Stimulated activated CD4-positive, alpha-beta T cell treated with anti-CD3 and anti-CD28 coated beads, Interleukin-2, amount 100 ng/mL, for 24 hours (primary cell): ENCODE measurements around the gene FHOD1.

Experiments
- DNase-seq, 2 donors: peaks; one replicate each; pipeline ENCODE4 v3.0.0-alpha.2; 2020

FHOD1 gene

DNA sequence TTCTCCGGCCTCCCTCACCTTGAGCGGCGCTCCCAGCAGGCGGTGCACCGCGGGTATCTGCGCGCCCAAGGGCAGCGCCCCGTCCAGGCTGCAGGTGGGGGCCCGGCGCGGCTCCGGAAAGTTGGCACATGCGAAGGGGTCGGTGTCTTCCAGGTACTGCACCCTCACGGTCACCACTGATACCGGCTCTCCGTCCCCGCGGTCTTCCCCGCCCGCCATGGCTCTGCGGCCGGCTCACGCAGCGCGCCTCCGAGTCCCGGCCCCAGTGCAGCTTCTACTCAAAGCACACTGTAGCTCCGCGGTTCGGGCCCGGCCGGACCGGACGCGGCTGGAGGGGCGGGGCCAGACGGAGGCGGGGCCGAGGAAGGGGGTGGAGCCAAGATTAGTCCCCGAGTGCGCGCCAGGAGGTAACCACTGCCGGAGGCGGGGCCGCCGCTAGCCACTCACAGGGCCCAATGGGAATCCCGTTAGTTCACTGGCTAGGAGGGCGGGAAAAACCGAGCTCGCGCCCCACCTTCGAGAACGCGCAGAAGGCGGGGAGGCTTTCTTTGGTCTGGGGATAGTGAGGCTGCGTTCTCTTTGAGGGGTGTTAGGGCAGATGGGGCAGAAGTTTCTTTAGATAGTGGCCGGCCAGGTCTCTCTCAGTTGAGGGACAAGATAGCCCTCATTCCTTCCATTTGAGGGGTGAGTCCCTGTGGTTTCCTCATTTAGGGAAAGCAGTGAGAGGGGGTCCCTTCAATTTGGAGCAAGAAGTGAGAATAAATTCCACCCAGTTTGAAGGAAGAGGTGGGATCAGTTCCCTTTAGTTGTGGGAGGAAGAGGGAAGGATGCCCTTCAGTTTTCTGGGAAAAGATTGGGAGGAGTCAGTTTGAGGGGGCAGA is at the start of gene FHOD1:
TSS of gene FHOD1 (minus strand) at position 290 of the 881 bp plus-strand sequence. CDS start at position 219, 71 bp downstream.
- DNase-seq: peak; percentile 97 to 100

DNA sequence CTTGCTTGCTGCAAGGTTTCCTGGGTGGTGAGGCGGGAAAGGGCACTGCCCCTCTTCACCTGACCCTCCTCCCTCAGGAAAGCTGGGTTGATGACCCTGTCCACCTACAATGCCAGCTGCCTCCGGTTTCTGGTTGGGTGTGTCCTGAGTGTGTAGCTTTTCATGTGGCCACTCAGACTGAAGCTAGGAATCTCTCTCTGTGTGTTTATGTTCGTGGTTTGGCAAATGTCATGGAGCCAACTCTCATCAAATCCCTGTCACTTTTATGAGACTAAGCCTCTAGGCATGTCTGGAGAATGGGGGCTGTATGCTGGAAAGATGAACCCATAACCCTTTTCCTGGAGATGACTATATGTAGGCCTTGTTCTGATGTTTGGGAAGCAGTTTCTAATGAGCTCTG is 49.1 kb upstream of the FHOD1 start:
- no peak for DNase-seq

DNA sequence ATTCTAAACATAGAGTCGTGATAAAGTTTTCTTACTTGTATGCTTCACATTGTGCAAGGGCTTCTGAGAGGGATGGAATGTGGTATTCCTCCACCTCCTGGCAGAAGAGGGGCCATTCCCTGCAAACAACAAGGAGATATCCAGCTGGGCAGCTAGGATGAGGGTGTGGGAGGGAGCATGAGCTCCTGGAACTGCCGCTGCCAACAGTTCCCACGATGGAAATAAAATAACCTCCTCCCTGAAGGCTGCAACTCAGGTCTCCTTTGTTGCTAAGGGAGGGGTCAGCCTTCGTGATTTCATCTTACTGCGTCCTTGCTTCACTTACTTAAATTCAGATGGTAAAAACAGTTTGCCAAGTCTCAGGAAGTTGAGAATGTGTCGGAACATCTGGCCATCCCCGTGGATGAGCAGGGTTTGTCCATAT is 47.7 kb upstream of the FHOD1 start:
- no peak for DNase-seq

DNA sequence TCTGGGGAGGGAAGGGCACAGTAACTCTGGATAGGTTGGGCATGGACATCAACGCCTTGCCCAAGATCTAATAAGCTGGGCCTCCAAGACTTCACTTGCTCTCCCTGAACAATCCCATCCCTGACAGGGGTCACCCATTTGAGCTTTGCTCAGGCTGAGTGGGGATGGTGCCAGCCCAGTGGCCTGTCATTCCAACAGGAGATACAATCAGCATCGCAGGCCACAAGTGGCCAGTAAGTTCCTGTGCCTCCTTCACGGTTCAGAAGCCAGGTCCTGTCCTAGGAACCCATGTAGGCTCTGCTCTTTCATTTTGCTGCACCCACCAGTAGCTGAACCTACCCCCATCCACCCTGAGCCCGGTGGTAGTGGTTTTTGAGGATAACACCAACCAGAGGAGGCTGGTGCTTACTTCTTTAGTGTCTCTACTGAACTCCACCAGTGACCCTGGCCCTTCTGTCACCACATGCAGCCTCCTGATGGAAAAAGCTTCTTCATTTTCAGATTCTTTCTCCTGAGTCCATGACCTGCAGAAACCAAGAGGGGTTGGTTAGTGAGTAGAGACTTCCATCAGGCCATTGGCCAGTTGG is 47.0 kb upstream of the FHOD1 start:
- DNase-seq: no peak

DNA sequence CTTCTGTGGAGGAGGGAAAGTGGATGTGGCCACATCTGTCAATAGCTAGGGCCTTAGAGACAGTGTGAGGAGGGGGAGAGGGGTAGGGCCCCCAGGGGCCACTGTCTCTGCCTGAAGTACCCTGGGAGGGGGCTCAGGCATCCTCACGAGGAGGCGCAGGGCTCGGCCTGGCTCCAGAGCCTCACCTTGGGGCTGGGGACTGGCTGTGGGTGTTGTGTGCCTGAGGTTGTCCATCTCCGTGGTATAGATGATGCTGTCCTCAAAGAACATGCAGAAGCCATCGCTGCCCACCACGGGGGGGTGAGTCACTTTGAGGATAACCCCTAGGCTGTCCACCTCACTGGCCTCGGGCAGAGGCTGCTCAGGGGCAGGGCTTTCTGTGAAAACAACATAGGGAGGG is 44.2 kb upstream of the FHOD1 start:
- DNase-seq: no peak

DNA sequence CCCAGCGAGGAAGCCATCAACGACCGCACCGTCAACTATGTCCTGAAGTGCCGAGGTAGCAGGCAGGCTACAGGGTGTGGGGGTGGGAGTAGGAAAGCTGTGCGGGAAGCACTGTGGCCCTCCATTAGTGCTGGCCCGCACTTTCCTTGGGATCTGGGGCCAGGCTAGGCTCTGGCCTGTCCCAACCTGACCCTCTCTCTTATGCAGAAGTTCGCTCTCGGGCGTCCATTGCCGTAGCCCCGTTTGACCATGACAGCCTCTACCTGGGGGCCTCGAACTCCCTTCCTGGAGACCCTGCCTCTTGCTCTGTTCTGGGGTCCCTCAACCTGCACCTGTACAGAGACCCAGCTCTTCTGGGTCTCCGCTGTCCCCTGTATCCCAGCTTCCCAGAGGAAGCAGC is 40.7 kb upstream of the FHOD1 start:
- no peak for DNase-seq

DNA sequence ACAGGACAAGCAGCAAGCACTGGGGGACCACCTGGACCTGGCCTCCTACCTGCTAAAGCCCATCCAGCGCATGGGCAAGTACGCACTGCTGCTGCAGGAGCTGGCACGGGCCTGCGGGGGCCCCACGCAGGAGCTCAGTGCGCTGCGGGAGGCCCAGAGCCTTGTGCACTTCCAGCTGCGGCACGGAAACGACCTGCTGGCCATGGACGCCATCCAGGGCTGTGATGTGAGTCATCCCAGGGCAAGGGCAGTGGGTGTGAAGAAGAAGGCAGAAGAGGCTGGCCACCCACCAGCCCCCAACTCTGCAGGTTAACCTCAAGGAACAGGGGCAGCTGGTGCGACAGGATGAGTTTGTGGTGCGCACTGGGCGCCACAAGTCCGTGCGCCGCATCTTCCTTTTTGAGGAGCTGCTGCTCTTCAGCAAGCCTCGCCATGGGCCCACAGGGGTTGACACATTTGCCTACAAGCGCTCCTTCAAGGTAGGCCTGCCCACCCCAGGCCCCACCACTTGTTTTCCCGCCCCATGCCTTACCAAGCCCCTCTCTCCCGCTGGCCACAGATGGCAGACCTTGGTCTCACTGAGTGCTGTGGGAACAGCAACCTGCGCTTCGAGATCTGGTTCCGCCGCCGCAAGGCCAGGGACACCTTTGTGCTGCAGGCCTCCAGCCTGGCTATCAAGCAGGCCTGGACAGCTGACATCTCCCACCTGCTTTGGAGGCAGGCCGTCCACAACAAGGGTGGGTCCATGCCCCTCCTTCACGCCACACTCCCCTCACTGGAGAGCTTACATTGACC is 39.4 kb upstream of the FHOD1 start:
- DNase-seq: no peak

DNA sequence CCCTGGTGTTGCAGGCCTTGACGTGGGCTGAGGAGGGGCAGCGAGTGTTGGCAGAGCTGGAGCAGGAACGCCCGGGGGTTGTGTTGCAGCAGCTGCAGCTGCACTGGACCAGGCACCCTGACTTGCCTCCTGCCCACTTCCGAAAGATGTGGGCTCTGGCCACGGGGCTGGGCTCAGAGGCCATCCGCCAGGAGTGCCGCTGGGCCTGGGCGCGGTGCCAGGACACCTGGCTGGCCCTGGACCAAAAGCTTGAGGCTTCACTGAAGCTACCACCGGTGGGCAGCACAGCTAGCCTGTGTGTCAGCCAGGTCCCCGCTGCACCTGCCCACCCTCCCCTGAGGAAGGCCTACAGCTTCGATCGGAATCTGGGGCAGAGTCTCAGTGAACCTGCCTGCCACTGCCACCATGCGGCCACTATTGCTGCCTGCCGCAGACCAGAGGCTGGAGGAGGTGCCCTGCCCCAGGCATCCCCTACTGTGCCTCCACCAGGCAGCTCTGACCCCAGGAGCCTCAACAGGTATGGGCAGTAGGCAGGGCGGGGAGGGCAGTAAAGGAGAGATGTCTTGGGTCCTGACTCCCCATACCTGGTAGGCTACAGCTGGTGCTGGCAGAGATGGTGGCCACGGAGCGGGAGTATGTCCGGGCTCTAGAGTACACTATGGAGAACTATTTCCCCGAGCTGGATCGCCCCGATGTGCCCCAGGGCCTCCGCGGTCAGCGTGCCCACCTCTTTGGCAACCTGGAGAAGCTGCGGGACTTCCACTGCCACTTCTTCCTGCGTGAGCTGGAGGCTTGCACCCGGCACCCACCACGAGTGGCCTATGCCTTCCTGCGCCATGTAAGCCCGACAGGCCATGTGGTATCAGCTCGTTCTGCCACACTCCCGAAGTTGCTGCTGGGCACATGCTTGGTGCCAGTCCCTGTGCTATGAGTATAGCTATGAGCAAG is 37.7 kb upstream of the FHOD1 start:
- no peak for DNase-seq

DNA sequence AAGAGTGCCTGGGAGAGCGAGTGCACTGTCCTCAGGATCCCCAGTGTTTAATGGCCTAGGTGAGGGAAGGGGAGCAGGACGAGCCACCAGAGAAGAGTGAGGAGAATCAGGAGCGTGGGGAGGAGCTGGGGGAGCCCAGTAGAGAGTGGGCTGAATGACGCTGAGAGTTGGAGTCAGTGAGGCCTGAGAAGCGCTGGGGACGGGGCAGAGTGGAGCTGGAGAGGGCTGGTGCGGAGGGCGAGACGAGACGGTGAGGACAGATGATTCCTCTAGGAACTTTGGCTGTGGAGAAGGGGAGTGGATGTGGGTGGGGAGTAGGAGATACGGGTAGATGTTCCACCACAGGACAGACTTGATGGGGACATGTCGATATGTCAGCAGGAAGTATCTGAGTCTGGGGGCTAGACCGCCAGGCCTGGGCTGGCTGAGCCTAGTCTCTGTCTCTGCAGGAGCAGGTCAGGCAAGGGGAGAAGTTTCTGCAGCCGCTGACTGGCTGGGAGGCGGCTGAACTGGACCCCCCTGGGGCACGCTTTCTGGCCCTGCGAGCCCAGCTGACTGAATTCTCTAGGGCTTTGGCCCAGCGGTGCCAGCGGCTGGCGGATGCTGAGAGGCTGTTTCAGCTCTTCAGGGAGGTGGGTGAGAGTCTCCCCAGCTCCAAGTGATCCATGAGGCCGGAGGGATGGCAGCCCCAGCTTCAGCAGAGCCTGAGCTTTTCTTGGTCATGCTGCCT is 36.7 kb upstream of the FHOD1 start:
- no peak for DNase-seq

DNA sequence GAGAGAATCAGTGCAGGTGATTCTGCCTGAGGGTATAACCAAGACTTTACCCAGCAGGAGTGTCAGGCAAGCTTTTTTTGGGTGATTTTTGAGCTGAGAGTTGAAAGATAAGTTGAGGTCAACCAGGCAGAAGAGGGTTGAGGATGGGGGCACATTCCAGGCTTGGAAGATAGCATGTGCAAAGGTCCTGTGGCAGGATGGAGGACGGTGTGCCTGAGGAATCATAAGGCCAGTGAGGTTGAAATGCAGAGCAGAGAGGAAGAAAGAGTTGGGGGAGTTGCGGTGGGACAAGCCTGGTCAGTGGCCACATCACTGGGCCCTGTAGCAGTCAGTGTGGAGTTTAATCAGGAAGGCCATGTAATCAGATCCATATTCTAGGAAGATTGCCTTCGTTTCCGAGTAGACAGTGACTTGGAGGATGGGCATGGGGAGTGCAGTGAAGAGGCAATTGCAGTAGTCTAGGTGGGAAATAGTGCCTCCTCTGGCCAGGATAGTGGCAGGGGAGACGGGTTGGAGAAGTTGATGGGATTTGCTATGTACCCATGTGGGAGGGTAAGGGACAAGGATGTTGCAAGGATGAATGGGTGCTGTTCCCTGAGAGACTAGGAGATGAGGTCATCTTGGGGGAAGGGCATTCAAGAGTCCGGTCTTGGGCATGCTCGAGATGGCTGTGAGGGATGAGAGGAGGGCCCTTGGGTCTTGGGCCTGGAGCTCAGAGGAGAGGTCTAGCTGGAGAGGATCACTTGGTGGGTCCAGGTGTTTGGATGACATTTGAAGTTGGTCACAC is 36.0 kb upstream of the FHOD1 start:
- DNase-seq: no peak

DNA sequence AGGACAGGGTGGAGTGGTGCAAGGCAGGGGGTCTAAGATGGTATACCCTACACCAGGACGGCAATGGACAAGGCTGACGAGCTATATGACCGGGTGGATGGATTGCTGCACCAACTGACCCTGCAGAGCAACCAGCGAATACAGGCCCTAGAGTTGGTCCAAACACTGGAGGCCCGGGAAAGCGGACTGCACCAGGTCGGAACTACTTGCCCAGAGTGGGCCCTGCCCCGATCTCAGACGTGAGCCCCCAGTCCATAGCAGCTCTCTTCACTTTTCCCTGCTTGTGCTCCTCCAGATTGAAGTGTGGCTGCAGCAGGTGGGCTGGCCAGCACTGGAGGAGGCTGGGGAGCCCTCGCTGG is 35.1 kb upstream of the FHOD1 start:
- DNase-seq: no peak

DNA sequence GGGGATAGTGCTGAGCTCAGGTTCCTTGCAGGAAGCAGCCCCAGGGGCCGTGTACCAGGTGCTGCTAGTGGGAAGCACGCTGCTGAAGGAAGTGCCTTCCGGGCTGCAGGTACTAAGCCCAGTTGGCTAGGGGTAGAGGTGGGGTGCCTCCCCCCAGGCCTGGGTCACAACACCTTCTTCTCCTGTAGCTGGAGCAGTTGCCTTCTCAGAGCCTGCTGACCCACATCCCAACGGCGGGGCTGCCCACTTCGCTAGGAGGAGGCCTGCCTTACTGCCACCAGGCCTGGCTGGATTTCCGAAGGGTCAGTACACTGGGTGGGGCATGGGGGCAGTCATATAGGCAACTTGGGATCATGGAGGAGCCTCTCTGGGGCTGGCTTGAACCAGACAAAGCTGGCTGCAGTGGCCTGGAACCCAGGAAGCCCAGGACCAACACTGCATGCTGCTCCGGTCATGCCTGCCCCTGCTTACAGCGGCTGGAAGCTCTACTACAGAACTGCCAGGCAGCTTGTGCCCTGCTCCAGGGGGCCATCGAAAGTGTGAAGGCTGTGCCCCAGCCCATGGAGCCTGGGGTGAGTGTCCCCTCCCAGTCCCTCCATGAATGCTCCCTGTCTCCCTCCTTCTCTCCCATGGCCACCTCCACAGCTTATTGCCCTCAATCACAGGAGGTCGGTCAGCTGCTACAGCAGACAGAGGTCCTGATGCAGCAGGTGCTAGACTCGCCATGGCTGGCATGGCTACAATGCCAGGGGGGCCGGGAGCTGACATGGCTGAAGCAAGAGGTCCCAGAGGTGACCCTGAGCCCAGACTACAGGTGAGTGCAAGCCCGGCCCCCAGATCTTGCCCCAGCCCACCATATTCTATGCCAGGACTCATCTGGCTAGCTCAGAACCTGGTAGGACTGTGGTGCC is 34.5 kb upstream of the FHOD1 start:
- no peak for DNase-seq

DNA sequence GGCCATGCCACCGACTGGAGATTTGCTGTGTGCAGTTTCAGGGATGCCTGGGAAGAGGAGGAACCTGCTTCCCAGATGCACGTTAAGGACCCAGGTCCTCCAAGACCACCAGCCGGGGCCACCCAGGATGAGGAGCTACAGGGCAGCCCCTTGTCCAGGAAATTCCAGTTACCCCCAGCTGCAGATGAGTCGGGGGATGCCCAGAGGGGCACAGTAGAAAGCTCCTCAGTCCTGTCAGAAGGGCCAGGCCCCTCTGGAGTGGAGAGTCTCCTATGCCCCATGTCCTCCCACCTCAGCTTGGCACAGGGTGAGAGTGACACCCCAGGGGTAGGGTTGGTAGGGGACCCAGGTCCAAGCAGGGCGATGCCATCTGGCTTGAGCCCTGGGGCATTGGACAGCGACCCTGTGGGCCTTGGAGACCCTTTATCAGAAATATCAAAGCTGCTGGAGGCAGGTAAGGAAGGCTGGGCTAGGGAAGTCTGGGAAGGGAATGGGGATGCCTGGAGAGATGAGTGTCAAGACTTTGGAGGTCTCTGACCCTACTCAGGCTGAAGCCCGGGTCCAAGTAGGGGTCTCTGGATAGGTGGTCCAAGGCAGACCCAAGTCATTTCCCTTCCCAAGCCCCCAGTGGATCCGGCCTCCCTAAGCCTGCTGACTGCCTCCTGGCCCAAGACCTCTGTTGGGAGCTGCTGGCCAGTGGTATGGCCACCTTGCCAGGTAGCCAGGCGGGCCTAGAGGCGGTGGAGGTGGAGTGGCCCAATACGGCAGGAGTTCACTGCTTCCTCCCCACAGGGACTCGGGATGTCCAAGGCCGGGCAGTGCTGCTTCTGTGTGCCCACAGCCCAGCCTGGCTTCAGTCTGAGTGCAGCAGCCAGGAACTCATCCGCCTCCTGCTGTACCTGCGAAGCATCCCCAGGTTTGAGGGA is 33.1 kb upstream of the FHOD1 start:
- DNase-seq: no peak

DNA sequence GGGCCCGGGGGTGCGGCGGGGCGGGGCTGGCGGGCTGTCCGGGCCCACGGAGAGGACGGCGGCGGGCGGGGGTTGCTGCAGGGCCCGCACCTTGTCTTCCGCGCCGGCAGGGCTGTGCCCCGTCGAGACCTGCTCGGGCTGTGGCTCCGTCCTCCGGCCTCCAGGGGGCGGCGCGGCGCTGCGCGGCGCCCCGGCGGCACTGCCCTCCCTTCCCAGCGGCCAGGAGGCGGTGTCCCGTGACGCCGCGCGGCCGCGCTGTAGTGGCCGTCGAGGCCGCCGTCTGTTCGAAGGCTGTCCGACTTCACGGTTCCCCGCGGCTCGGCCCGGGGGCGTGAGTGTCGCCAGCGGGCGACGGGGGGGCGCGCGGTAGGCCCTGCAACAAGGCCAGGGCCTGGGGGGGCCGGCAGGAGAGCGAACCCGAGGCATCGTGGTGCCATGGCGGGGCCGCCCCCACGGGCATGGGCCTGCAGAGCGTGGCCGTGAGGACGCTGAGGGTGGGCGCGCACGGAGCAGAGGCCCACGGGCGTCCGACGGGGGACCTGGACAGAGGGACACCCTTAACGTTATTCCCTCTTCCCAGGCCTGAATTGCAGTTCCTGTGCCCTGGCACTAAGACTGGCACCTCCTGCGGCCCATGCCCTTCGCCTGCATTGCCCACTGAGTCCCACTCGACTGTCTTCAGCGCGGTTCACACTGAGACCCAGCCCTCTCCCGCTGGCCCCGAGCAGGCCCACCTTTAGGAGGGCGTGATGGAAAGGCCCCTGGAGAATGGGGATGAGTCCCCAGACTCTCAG is 32.2 kb upstream of the FHOD1 start, which contains the start of gene PLEKHG4:
TSS of gene PLEKHG4 (plus strand) at position 237 of the 794 bp plus-strand sequence. CDS start at position 750, 513 bp downstream.
- peak; percentile 83 to 85 for DNase-seq

DNA sequence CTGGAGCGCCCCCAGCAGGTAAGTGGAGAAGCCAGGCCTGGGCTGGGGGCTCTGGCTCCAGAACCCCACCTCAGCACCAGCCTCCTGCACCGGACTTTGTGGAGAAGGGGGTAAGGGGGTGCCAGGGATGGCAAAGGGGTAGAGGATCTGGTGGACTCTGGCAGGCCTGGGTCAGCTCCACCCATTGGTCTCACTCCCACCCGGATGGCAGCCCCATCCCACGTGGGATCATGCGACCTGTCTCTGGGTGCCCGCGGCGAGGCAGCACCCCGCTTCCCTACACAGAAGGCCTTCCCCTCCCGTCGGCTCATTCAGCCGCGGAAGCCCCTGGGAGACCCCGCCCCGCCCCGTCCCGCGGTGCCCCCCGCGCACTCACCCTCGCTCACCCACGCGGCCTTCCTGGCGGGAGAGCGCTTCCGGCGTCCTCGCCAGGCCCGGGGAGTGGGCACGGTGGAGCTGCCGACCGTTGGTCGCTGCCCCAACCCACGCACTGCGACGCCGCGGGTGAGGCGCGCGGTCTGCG is 31.6 kb upstream of the FHOD1 start:
- DNase-seq: peak in 1 of 2 donors; percentile 65

DNA sequence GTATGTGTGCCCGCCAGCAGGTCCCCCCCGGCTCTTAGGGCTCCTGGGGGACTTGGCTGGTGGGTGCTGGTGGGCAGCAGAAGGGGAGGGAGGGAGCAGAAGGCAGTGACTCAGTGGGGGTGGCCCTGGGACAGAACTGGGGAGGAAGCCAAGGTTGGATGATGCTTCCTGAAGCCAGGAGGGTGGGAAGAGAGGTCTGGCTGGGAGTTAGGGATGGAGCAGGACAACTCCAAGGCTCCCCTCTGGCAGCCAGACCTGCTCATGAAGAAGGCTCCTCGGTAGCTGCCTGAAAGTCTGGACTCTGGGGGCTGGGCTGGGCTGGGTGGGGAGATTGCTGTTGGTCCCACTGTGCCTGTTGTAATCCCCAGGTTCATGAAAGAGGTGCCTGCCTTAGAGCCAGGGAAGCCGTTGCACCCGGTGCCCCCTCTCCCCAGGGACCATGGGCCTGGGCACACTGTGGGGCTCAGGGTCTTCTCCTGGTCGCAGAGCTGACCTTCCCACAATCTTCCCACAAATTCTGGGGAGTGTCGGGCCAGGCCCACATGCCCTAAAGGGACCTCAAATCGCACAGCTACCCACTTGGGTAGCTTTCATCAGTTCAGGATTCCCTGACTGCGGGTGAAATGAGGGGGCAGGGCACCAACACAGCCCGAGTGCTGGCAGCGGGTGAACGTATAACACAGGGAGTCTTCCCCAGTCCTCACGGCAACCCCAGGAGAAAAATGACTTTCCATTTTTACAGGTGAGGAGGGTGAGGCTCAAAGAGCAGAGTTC is 30.9 kb upstream of the FHOD1 start:
- DNase-seq: no peak
